KMS-11 (cell line): ENCODE measurements around the gene SAPCD2.

ENCODE experiments used
- H2AFZ ChIP-seq: fragments of 200-600 bp; sonication (generic); 2 replicates; pipeline ENCODE4 v1.6.1; 2016; ENCODE audit warnings: antibody characterized with exemption, mixed run types, low read depth
- H3K27ac ChIP-seq: fragments of 200-600 bp; sonication (generic); 2 replicates; pipeline ENCODE4 v1.6.1; 2016; ENCODE audit warnings: mild to moderate bottlenecking, mixed run types
- H3K27me3 ChIP-seq: fragments of 200-600 bp; sonication (generic); 2 replicates; pipeline ENCODE4 v1.6.1; 2017; ENCODE audit warnings: mild to moderate bottlenecking, low read depth, mixed run types, moderate library complexity; ENCODE audit not compliant: insufficient read depth
- H3K36me3 ChIP-seq: fragments of 200-600 bp; sonication (generic); 2 replicates; pipeline ENCODE4 v1.6.1; 2017; ENCODE audit warnings: mild to moderate bottlenecking, mixed run types; ENCODE audit not compliant: insufficient read depth
- H3K4me1 ChIP-seq: fragments of 200-600 bp; sonication (generic); 2 replicates; pipeline ENCODE4 v1.6.1; 2016; ENCODE audit warnings: mild to moderate bottlenecking, low read depth, mixed run types; ENCODE audit not compliant: poor library complexity, severe bottlenecking
- H3K4me2 ChIP-seq: fragments of 200-600 bp; sonication (generic); 2 replicates; pipeline ENCODE4 v1.7.0; 2016; ENCODE audit warnings: mild to moderate bottlenecking, mixed run types
- H3K4me3 ChIP-seq: fragments of 200-600 bp; sonication (generic); IDR thresholded peaks from 2 replicates; pipeline ENCODE4 v1.6.1; 2017; ENCODE audit warnings: low read depth, low read length, mixed read lengths; ENCODE audit not compliant: insufficient read depth
- H3K79me2 ChIP-seq: fragments of 200-600 bp; sonication (generic); 2 replicates; pipeline ENCODE4 v1.6.1; 2016; ENCODE audit warnings: low read depth, mixed run types; ENCODE audit not compliant: insufficient read depth
- H3K9ac ChIP-seq: fragments of 200-600 bp; sonication (generic); 2 replicates; pipeline ENCODE4 v1.6.1; 2016; ENCODE audit warnings: mild to moderate bottlenecking, mixed run types
- H4K20me1 ChIP-seq: fragments of 200-600 bp; sonication (generic); 2 replicates; pipeline ENCODE4 v1.6.1; 2016; ENCODE audit warnings: mild to moderate bottlenecking, mixed run types; ENCODE audit not compliant: insufficient read depth
- TF ChIP-seq, protein P1 (sequence below): fragments of 200-600 bp; sonication (generic); conservative IDR thresholded peaks from 2 replicates; pipeline ENCODE4 v1.6.1; 2017; ENCODE audit warnings: low read depth, mild to moderate bottlenecking, antibody characterized with exemption, low read length, moderate library complexity, mixed read lengths

SAPCD2 gene

DNA sequence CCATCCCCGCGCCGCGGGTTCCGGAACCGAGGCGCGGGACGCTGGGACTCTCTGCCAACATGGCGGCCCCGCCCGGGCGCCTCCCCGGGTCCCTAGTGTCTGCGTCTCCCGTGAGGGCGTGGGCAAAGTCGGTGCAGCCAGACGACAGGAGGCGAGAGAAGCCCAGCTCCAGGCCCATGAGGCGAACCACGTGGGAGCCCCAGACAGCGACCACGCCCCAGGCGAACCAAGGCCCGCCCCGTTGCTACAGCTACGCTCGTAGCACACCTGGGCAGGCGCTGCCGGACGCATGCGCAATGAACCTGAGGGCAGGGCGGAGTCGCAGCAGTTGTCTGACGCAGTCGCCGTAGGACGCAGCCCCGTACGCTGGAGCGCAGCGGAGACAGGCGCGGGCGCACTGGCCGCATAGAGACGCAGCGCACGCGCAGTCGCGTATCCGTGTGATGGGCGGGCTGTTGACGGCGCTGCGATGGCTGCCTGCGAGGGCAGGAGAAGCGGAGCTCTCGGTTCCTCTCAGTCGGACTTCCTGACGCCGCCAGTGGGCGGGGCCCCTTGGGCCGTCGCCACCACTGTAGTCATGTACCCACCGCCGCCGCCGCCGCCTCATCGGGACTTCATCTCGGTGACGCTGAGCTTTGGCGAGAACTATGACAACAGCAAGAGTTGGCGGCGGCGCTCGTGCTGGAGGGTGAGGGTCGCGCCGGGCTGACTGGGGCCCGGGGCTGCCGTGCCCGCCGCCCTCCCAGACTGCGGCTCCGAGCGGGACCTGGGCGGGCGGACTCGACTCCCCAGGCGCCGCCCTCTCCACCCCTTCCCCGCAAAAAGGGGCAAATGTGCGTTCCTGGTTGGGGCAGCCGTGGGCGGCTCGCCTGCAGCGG lies 16.4 kb upstream of the SAPCD2 start, which contains the start of gene MAN1B1:
Gene MAN1B1, plus strand, starts transcription at position 455 of the 878 bp plus-strand sequence. Its CDS starts 15 bp downstream, at position 470.
- Histone ChIP-seq H3K4me2 (peak within 1 kb of the TSS; percentile 97), H3K4me1 (peaks cover 17% of the 10 kb centered on the region), H2AFZ (peak within 1 kb of the TSS; percentile 92), H4K20me1 (no peaks in the 10 kb centered on the region), H3K36me3 (no peaks in the 10 kb centered on the region), H3K79me2 (no peaks in the 10 kb centered on the region), H3K27me3 (no peaks in the 10 kb centered on the region), H3K9ac (peak within 1 kb of the TSS; percentile 95), H3K27ac (peak within 1 kb of the TSS; percentile 81), H3K4me3 (no peak within 1 kb of the TSS)
- TF ChIP-seq, protein P1, sequence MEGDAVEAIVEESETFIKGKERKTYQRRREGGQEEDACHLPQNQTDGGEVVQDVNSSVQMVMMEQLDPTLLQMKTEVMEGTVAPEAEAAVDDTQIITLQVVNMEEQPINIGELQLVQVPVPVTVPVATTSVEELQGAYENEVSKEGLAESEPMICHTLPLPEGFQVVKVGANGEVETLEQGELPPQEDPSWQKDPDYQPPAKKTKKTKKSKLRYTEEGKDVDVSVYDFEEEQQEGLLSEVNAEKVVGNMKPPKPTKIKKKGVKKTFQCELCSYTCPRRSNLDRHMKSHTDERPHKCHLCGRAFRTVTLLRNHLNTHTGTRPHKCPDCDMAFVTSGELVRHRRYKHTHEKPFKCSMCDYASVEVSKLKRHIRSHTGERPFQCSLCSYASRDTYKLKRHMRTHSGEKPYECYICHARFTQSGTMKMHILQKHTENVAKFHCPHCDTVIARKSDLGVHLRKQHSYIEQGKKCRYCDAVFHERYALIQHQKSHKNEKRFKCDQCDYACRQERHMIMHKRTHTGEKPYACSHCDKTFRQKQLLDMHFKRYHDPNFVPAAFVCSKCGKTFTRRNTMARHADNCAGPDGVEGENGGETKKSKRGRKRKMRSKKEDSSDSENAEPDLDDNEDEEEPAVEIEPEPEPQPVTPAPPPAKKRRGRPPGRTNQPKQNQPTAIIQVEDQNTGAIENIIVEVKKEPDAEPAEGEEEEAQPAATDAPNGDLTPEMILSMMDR, result no peak

DNA sequence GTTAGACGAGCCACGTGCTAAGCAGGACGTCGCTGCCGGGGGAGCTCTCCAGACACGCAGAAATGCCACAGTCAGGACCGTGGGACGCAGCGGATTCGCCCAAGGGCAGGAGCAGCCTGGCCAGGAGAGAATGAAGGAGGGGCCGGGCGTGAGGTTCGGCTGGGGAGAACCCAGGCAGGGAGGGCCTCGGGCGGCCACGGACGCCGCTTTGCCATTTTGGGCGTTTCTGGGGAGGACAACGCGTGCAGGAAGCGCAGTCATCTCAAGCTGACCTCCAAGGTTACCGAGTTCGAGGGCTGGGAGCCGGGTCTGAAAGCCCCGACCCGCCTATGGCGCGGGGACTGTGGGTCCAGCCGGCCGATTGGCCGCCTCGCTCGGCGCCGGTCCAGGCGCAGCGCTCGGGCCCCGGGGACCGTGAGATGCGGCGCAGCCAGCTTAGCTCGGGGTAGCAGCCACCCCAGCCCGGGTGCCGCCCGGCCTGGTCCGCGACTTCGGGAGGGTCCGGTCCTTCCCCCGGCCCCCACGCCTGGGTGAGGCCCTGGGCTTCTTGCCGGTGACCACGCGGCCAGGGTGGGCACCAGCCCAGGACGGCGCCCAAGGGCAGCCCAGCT lies 15.7 kb upstream of the SAPCD2 start:
- Histone ChIP-seq H3K4me3 (no peak overlapping the region), H3K27me3 (no peaks in the 10 kb centered on the region), H2AFZ (peak overlapping the region; percentile 83), H3K4me2 (peak overlapping the region; percentile 92), H3K9ac (peak overlapping the region; percentile 95), H3K4me1 (peaks cover 17% of the 10 kb centered on the region), H3K36me3 (no peaks in the 10 kb centered on the region), H3K27ac (peak overlapping the region; percentile 81), H4K20me1 (no peaks in the 10 kb centered on the region), H3K79me2 (no peaks in the 10 kb centered on the region)
- TF ChIP-seq, protein P1, result no peak

DNA sequence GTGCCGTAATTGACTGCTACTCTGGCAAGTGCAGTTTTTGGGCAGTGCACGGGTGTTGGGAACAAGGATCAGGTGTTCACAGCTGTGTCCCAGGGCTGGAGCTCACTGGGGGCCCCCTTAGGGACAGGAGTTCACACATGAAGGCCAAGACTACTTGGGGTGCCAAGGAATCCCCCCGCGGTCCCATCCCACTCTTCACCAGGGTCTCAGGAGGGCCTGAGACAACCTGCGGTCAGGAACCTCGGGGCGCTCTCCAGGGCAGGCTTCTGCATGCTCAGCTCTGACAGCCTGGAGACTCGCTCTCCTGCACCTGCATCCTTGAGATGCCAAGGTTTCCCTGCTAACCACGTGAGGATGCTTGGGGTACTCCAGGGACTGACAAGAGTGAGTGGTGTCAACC lies 14.2 kb upstream of the SAPCD2 start:
- Histone ChIP-seq H3K4me3 (no peak overlapping the region), H4K20me1 (no peaks in the 10 kb centered on the region), H3K4me2 (no peak overlapping the region), H2AFZ (no peak overlapping the region), H3K27ac (no peak overlapping the region), H3K4me1 (peaks cover 17% of the 10 kb centered on the region), H3K27me3 (no peaks in the 10 kb centered on the region; the same call in 1 of the 2 replicates), H3K9ac (no peak overlapping the region), H3K36me3 (no peaks in the 10 kb centered on the region), H3K79me2 (no peaks in the 10 kb centered on the region)
- TF ChIP-seq, protein P1, result no peak

DNA sequence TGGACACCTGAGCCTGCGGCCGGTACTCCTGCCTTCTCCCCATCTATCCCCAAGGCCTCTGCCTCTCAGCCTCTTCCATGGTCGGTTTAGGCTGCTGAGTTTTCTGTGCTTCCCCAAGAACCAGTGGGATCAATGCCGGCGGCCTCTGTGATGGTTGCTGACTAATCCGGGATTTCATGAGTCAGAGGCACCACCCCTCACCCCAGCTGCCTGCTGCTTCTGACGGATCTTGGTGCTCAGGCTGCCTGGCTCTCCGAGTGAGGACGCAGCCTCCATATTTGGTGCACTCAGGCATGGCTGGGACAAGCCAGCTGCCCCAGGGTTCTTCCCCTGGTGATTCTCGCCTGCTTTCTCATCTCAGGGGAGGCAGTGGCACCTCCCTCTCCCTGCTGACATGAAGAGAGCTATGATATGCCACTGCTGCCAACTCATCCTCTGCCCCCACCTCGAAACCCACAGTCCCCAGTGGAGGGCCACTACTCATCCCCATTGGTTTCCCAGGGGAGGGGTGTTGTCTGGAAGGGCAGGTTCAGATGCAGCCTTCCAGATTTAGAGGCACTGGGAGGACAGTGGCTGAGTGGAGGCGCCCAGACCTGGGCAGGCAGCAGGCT lies 13.1 kb upstream of the SAPCD2 start:
- no peaks in the 10 kb centered on the region for H3K79me2 ChIP-seq
- no peaks in the 10 kb centered on the region for H3K36me3 ChIP-seq
- TF ChIP-seq, protein P1, result no peak
- H3K4me1 ChIP-seq, result peaks cover 17% of the 10 kb centered on the region
- no peak overlapping the region for H3K4me3 ChIP-seq
- H4K20me1 ChIP-seq, result no peaks in the 10 kb centered on the region
- no peak overlapping the region for H2AFZ ChIP-seq
- H3K9ac ChIP-seq, result no peak overlapping the region
- H3K4me2 ChIP-seq, result no peak overlapping the region
- H3K27me3 ChIP-seq, result no peaks in the 10 kb centered on the region; the same call in 1 of the 2 replicates
- no peak overlapping the region for H3K27ac ChIP-seq
